Cardiac muscle cell (in vitro differentiated cells and primary cell): ENCODE data around the gene RYR2. TPM values are rescaled to one million over a fixed set of nuclear protein-coding genes. Genes with fewer than 3 reads are reported as not detected.

ENCODE experiments used
- DNase-seq, 2 donors: peaks; one replicate each; pipeline versions ENCODE4 v3.0.0 to v3.0.0-alpha.2; 2010 to 2017; ENCODE audit warnings: low read depth in 1 of 2, low spot score in 1 of 2
- H3K27ac ChIP-seq: fragments of 200-600 bp; sonication (generic); 2 replicates; pipeline ENCODE4 v1.5.1; 2016
- H3K27me3 ChIP-seq: fragments of 200-600 bp; sonication (generic); 2 replicates; pipeline ENCODE4 v1.6.0; 2016; ENCODE audit warnings: control low read depth
- H3K36me3 ChIP-seq: fragments of 200-600 bp; sonication (generic); 2 replicates; pipeline ENCODE4 v1.5.1; 2016; ENCODE audit warnings: control low read depth
- H3K4me1 ChIP-seq: fragments of 200-600 bp; sonication (generic); 2 replicates; pipeline ENCODE4 v1.8.1; 2017; ENCODE audit warnings: low read depth, mild to moderate bottlenecking, mixed run types
- H3K4me3 ChIP-seq: fragments of 200-600 bp; sonication (generic); 2 replicates; pipeline ENCODE4 v1.5.1; 2016; ENCODE audit warnings: mild to moderate bottlenecking
- H3K9me3 ChIP-seq: fragments of 200-600 bp; sonication (generic); 2 replicates; pipeline ENCODE4 v1.5.1; 2017; ENCODE audit warnings: low read depth, mild to moderate bottlenecking, control low read depth
- CTCF ChIP-seq: IDR thresholded peaks from 2 replicates; pipeline ENCODE4 v1.5.1; 2012; ENCODE audit warnings: low read depth, mild to moderate bottlenecking, low read length
- polyA plus RNA-seq: library from polyadenylated mRNA; unstranded; fragments of >200 nt; fragmentation: Nextera tagmentation; extraction: Ambion mirVana; gene quantifications from 2 replicates; pipeline ENCODE4 v1.2.1, GENCODE V29; 2016
- total RNA-seq: library from RNA; depleted of rRNA; stranded (reverse); fragments of >200 nt; gene quantifications from 2 replicates; pipeline ENCODE4 v1.2.3, GENCODE V29; 2016

Gene RYR2
- total and polyA plus RNA-seq, 2 experiments from 2014 or later: 29.8 to 155 TPM

GRCh38 chr1:237172118-237172485 lies 130.1 kb downstream of the RYR2 start:
- DNase-seq: no peak
- Histone ChIP-seq H3K9me3 (no peaks in the 10 kb centered on the region), H3K36me3 (peaks cover 3% of the 10 kb centered on the region), H3K4me1 (peaks cover 24% of the 10 kb centered on the region), H3K27ac (no peak overlapping the region), H3K27me3 (no peaks in the 10 kb centered on the region), H3K4me3 (no peak overlapping the region)
- no peak for TF ChIP-seq CTCF

- no peaks in the 10 kb centered on the region for H3K36me3 ChIP-seq
- H3K27me3 ChIP-seq: no peaks in the 10 kb centered on the region
- no peak for TF ChIP-seq CTCF
- H3K4me1 ChIP-seq: peaks cover 27% of the 10 kb centered on the region
- no peak for DNase-seq
- no peak overlapping the region for H3K4me3 ChIP-seq
- H3K27ac ChIP-seq: peak overlapping the region; percentile 59
- no peaks in the 10 kb centered on the region for H3K9me3 ChIP-seq
Observed at GRCh38 chr1:237179503-237179902, 137.5 kb downstream of the RYR2 start.

- TF ChIP-seq CTCF: no peak
- no peak overlapping the region for H3K4me3 ChIP-seq
- H3K36me3 ChIP-seq: no peaks in the 10 kb centered on the region
- H3K27me3 ChIP-seq: no peaks in the 10 kb centered on the region
- no peak for DNase-seq
- H3K4me1 ChIP-seq: peaks cover 27% of the 10 kb centered on the region
- peak overlapping the region; percentile 59 for H3K27ac ChIP-seq
- H3K9me3 ChIP-seq: no peaks in the 10 kb centered on the region
Observed at GRCh38 chr1:237180256-237180655, 138.3 kb downstream of the RYR2 start.

GRCh38 chr1:237181743-237182317 lies 139.8 kb downstream of the RYR2 start:
- no peak overlapping the region for H3K27ac ChIP-seq
- peaks cover 39% of the 10 kb centered on the region for H3K4me1 ChIP-seq
- peak in 1 of 2 donors; percentile 55 for DNase-seq
- H3K9me3 ChIP-seq: no peaks in the 10 kb centered on the region
- no peak overlapping the region for H3K4me3 ChIP-seq
- no peaks in the 10 kb centered on the region for H3K27me3 ChIP-seq
- TF ChIP-seq CTCF: no peak
- H3K36me3 ChIP-seq: no peaks in the 10 kb centered on the region

- Histone ChIP-seq H3K36me3 (no peaks in the 10 kb centered on the region), H3K4me1 (peaks cover 24% of the 10 kb centered on the region), H3K27ac (no peak overlapping the region), H3K9me3 (no peaks in the 10 kb centered on the region), H3K27me3 (no peaks in the 10 kb centered on the region), H3K4me3 (no peak overlapping the region)
- no peak for DNase-seq
- TF ChIP-seq CTCF: no peak
Observed at GRCh38 chr1:237183963-237184540, 142.1 kb downstream of the RYR2 start.
